Astrocyte (in vitro differentiated cells and primary cell): ENCODE measurements around the gene LZTS2. TPM values are rescaled to one million over a fixed set of nuclear protein-coding genes. Genes with fewer than 3 reads are reported as not detected.

Experiments used
- DNase-seq: peaks from one replicate; pipeline ENCODE4 v3.0.0-alpha.2; 2010; ENCODE audit warnings: low read depth
- FAIRE-seq: peaks from 2 replicates; lab custom pipeline; 2011; peaks lifted over from hg19 to GRCh38; lab: Jason Lieb, UNC
- H2AFZ ChIP-seq: 2 replicates; pipeline ENCODE4 v1.6.0; 2012; ENCODE audit warnings: low read depth, low read length, inconsistent platforms
- H3K27ac ChIP-seq: 2 replicates; pipeline ENCODE4 v1.5.1; 2011; ENCODE audit warnings: low read depth, low read length, inconsistent platforms
- H3K27me3 ChIP-seq: 2 replicates; pipeline ENCODE4 v1.6.0; 2011; ENCODE audit warnings: low read length, inconsistent platforms; ENCODE audit not compliant: insufficient read depth
- H3K36me3 ChIP-seq: 2 replicates; pipeline ENCODE4 v1.5.1; 2011; ENCODE audit warnings: low read length, inconsistent platforms; ENCODE audit not compliant: insufficient read depth
- H3K4me1 ChIP-seq: 2 replicates; pipeline ENCODE4 v1.5.1; 2011; ENCODE audit warnings: low read length, inconsistent platforms; ENCODE audit not compliant: insufficient read depth
- H3K4me2 ChIP-seq: 2 replicates; pipeline ENCODE4 v1.6.0; 2012; ENCODE audit warnings: low read length, inconsistent platforms
- H3K4me3 ChIP-seq: 2 replicates; pipeline ENCODE4 v1.5.1; 2011; ENCODE audit warnings: low read depth, mild to moderate bottlenecking, low read length, inconsistent platforms; ENCODE audit not compliant: insufficient read depth
- H3K79me2 ChIP-seq: 2 replicates; pipeline ENCODE4 v1.6.0; 2012; ENCODE audit warnings: mild to moderate bottlenecking, low read length, inconsistent platforms; ENCODE audit not compliant: insufficient read depth
- H3K9ac ChIP-seq: 2 replicates; pipeline ENCODE4 v1.6.0; 2012; ENCODE audit warnings: mild to moderate bottlenecking, low read length, inconsistent platforms
- H3K9me3 ChIP-seq: 2 replicates; pipeline ENCODE4 v1.5.1; 2012; ENCODE audit warnings: low read depth, mild to moderate bottlenecking, low read length, inconsistent platforms; ENCODE audit not compliant: insufficient read depth
- H4K20me1 ChIP-seq: 2 replicates; pipeline ENCODE4 v1.6.0; 2012; ENCODE audit warnings: low read length, inconsistent platforms; ENCODE audit not compliant: insufficient read depth
- H3K27ac Mint-ChIP-seq: one replicate; pipeline ENCODE4 v1.8.0; 2021; ENCODE audit warnings: mild to moderate bottlenecking, mixed read lengths; ENCODE audit not compliant: unreplicated experiment
- H3K27me3 Mint-ChIP-seq: one replicate; pipeline ENCODE4 v1.8.0; 2021; ENCODE audit warnings: low read depth, mixed read lengths; ENCODE audit not compliant: unreplicated experiment
- H3K36me3 Mint-ChIP-seq: one replicate; pipeline ENCODE4 v1.8.0; 2021; ENCODE audit warnings: low read depth, mixed read lengths; ENCODE audit not compliant: unreplicated experiment
- H3K4me1 Mint-ChIP-seq: one replicate; pipeline ENCODE4 v1.8.0; 2021; ENCODE audit warnings: low read depth, mixed read lengths; ENCODE audit not compliant: unreplicated experiment
- H3K4me3 Mint-ChIP-seq: one replicate; pipeline ENCODE4 v1.8.0; 2021; ENCODE audit warnings: mild to moderate bottlenecking, moderate library complexity, mixed read lengths; ENCODE audit not compliant: unreplicated experiment
- H3K9me3 Mint-ChIP-seq: one replicate; pipeline ENCODE4 v1.8.0; 2021; ENCODE audit warnings: mild to moderate bottlenecking, mixed read lengths; ENCODE audit not compliant: unreplicated experiment
- CTCF ChIP-seq: IDR thresholded peaks from 2 replicates; pipeline ENCODE4 v1.5.1; 2011; ENCODE audit warnings: low read depth, mild to moderate bottlenecking, inconsistent platforms, low read length, moderate library complexity; ENCODE audit not compliant: insufficient read depth
- EZH2 ChIP-seq: IDR thresholded peaks from 2 replicates; pipeline ENCODE4 v1.6.1; 2012; ENCODE audit warnings: mild to moderate bottlenecking, low read length, inconsistent platforms; ENCODE audit not compliant: insufficient read depth
- total RNA-seq: library from RNA; stranded (reverse); gene quantifications from 2 replicates; pipeline ENCODE4 v1.2.1, GENCODE V29; 2021

LZTS2 gene
- total RNA-seq, 1 donor from 2014 or later: 69.9 TPM

- TF ChIP-seq CTCF (peak; percentile 46), EZH2 (no peak)
- Histone ChIP-seq H3K9ac (peak overlapping the region; percentile 94), H3K79me2 (peaks cover 50% of the 10 kb centered on the region), H3K4me1 (peaks cover 36% of the 10 kb centered on the region), H2AFZ (peak overlapping the region; percentile 45), H3K27ac (peak overlapping the region; percentile 94), H3K36me3 (peaks cover 6% of the 10 kb centered on the region), H3K9me3 (no peaks in the 10 kb centered on the region), H3K4me2 (peak overlapping the region; percentile 93), H3K4me3 (peak overlapping the region; percentile 89), H3K27me3 (no peaks in the 10 kb centered on the region), H4K20me1 (peaks cover 33% of the 10 kb centered on the region)
- H3K36me3 Mint-ChIP-seq: peaks cover 6% of the 10 kb centered on the region
- H3K4me1 Mint-ChIP-seq: peaks cover 13% of the 10 kb centered on the region
- FAIRE-seq (no peak), DNase-seq (peak; percentile 54)
- H3K27me3 Mint-ChIP-seq: no peaks in the 10 kb centered on the region
- peak overlapping the region; percentile 91 for H3K27ac Mint-ChIP-seq
- H3K4me3 Mint-ChIP-seq: peak overlapping the region; percentile 88
- peaks cover 4% of the 10 kb centered on the region for H3K9me3 Mint-ChIP-seq
Measured at GRCh38 chr10:100998991-100999741, 442 bp upstream of the LZTS2 start.

DNA sequence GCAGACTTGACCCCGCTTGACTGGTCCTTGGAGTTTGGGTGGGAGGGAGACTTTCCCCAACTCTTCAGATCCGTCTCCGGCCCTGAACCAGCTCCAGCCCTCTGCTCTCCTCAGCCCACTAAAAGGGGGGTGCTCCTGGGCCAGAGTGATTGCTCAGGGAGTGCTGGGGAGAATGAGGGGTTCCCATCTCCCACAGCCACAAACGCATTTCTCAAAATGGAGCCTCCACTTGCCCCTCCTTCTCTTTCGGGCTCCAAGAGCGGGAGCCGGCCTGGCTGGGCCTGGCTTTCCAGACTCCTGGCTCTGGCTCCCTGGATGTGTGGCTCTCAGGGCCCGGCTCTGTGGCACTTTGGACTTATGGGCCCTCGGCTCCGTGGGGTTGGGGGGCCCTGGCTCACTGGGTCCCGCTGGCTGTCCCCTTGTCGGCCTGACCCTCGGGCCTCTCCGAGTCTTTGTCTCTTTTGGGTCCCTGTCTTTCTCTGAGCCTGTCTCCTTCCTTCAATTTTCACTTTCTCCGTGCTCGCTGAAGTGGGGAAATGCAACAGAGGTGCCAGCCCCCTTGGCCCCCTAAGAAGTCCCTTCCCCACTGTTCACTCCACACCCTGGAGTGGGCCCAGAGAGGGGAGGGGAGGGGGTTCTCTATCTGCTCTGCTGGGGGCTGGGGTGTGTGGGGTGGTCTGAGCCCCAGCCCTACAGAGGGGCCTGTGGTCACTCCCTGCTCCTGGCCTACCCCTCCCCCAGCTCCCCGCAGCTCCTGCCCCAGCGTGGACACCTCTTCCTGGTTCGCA is 713 bp downstream of the LZTS2 start:
- Histone ChIP-seq H3K36me3 (peaks cover 6% of the 10 kb centered on the region), H3K9ac (peak overlapping the region; percentile 94), H3K4me3 (peak overlapping the region; percentile 89), H3K9me3 (no peaks in the 10 kb centered on the region), H3K27ac (peak overlapping the region; percentile 92), H4K20me1 (peaks cover 43% of the 10 kb centered on the region), H2AFZ (peak overlapping the region; percentile 84), H3K4me2 (peak overlapping the region; percentile 93), H3K27me3 (no peaks in the 10 kb centered on the region), H3K4me1 (peaks cover 36% of the 10 kb centered on the region), H3K79me2 (peaks cover 54% of the 10 kb centered on the region)
- Mint-ChIP-seq H3K27ac (peak overlapping the region; percentile 90), H3K4me3 (peak overlapping the region; percentile 89), H3K27me3 (no peaks in the 10 kb centered on the region), H3K36me3 (no peaks in the 10 kb centered on the region), H3K9me3 (peaks cover 4% of the 10 kb centered on the region), H3K4me1 (peaks cover 11% of the 10 kb centered on the region)
- TF ChIP-seq EZH2 (no peak), CTCF (no peak)
- DNase-seq (no peak), FAIRE-seq (no peak)
